SHP77 (cell line): Measurements from ENCODE around the gene TNFRSF1B.

ENCODE experiments used
- DNase-seq, 2 experiments: peaks; one replicate each; lab custom pipeline; 2025; lab: John Stamatoyannopoulos, UW

Gene TNFRSF1B

DNA sequence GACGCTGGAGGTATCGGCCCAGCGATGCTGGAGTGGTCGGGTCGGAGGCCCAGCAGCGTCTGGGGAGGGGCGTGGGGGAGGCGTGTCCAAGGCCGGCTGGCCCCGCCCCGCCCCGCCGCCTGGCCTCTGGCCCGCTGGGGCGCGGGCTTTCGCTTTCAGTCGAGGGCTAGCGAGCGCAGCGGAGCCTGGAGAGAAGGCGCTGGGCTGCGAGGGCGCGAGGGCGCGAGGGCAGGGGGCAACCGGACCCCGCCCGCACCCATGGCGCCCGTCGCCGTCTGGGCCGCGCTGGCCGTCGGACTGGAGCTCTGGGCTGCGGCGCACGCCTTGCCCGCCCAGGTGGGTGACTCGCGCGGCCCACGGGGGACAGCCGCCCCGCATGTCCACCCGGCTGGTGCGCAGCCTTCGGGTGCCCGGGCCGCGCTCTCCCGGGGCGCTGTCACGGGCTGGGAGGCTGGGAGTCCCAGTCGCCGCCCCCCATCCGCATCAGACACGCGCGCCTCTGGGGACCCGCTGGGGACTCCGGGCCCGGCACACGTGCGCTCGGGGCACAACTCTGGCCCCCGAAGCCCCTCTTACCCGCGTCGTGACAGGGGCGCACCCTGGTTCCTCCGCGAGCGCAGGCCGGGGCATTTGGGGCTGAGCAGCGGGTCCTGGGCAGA, at the start of gene TNFRSF1B:
TSS of gene TNFRSF1B (plus strand) at position 158 of the 659 bp plus-strand sequence. CDS start at position 259, 101 bp downstream.
- DNase-seq, result no peak

DNA sequence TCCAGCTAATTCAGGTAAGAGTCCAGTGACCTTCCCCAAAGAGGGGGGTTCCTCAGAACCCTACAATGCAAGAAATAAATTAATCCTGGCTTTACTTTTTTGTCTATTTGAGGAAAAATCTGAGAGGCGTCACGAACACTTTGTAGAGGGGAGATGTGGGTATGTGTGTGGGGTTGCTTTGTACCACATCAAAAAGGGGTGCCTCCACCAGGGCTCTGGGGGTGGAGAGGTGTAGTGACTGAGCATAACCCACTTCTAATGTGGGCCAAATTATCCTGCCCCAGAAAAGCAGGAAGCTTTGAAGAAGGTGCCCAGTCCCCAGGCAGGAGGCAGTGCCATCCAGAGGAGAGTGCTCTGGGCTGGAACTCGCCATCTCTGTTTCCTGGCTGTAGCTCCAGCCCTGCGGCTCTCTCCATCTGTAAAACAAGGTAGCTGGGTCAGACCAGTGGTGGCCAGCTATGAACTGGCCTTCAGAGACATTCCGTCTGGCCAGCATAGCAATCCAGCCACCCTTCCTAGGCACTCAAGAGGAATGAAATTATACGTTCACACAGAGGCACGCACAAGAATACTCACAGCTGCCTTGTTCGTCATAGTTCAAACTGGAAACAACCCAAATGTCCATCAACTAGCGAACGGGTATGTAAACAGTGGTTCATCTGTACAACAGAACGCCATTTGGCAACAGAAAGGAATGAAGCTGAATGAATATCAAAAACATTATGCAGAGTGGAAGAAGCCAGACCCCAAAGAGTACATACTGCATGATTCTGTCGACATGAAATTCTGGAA, 45.4 kb upstream of the TNFRSF1B start:
- DNase-seq, result no peak

DNA sequence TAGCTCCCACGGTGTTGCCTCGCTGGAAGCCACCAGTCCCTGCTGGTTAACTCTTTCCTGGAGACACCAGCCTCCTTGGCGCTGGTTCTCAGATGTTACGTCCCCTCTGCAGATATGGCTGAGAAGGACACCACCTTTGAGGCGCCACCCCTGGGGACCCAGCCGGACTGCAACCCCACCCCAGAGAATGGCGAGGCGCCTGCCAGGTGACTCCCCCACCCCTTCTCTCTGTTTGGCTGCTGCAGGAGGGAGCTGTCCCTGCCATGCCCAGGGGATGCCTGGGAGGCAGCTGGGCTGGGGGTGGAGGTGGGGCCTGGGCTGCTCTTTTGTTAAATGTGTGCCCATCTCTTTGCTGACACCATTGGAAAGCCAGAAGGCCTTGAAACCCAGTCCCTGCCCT, 43.6 kb upstream of the TNFRSF1B start:
- DNase-seq, result no peak

- DNase-seq, result peak; percentile 24 to 30
Observed at GRCh38 chr1:12124693-12125421, 41.9 kb upstream of the TNFRSF1B start.

DNA sequence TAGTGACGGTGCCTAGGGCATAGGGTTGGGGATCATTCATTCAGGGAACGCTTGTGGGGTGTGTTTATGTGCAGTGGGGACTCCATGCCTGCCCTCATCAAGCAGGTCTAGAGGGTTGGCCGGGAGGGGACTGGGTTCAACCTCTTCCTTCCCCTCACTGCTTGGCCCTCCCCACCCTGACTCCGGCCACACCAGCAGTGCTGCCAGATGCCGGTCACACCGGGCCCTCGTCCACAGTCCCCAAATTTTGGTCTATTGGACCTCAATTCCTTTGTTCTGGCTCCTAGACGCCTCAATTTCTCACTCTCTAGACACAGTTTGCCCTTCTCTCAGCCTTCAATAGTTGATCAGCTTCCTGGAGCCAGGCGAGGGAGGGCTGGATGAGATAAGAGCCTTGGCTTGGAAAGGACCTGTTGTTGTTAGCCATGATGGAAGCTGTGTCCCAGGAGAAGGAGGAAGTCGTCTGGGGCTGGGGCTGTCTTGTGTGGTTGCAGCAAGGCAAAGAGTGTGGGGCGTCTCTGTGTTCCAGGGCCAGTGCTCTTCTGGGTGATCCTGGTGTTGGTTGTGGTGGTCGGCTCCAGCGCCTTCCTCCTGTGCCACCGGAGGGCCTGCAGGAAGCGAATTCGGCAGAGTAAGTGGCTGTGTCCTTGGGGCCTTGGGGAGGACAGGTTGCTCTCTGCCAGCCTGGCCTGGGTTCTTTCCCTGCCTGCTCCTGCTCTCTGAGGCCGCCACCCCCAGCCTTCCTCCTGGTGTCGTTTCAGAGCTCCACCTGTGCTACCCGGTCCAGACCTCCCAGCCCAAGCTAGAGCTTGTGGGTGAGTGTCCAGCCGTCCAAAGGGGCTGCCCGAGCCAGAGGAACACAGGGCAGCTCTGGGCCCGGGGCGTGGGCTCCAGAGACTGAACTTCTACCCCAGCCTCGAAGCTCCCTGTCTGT, 41.1 kb upstream of the TNFRSF1B start:
- DNase-seq, result no peak

DNA sequence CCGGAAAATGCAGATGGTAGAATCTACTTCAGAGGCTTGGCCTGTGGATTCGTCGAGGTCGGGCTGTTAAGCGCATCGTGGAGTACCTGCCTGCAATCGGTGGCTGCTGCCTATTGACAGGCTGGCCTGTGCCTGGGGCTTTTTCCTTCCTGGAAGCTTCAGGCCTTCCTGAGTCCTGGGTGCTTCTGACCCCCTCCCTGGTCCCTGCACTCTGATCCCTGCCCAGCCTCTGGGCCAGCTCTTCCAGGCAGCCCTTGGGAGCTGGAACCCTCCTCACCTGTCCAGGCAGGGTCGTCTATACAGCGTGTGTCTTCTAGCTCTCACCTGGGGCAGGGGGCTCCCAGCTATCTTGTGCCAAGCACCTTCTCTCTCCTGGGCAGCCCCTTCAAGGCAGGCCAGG, 40.0 kb upstream of the TNFRSF1B start:
- DNase-seq, result no peak

DNA sequence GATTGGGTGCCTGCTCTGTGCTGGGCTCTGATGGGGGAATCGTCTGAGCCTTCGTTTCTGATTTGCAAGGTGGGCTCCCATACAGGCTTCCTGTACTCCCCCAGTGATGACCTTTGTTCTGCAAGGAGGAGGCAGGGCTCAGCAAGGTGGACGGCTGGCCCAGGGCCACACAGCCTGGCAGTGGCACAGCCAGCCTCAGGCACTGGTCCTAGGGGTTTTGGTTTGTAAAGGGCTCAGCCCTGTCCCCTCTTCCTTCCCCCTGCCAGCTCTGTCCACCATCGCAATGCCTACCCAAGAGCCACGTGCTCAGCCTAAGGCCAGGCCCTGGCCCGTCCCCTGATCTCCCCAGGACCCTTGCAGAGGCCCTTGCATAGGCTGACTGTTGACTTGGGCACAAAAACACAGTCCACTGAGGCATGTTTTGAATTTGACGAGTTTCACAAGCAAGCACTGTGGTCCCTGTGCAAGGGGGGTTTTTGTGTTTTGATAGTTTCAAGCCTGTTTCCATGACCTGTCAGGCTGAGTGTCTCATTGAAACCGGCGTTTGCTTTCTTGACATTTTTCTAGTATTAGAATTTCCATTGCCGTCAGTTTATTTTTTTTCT, 39.5 kb upstream of the TNFRSF1B start:
- no peak for DNase-seq

GRCh38 chr1:12128120-12128519, 38.7 kb upstream of the TNFRSF1B start:
- no peak for DNase-seq

DNA sequence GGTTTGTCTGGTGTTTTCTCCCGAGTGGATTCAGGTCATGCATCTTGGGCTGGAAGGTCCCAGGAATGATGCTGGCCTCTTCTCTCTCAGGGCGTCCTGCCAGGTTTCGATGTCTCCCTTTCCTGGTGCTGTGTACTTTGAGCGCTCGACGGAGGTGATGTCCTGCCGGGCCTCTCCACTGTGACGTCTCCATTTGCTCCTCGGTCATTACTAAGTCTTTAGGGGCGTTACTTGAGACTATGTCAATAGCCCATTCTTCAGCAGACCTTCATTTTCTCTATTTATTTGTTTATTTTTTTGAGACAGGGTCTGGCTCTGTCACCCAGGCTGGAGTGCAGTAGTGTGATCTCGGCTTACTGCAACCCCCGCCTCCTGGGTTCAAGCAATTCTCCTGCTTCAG, 37.2 kb upstream of the TNFRSF1B start:
- DNase-seq, result no peak

- no peak for DNase-seq
Observed at GRCh38 chr1:12130466-12131130, 36.2 kb upstream of the TNFRSF1B start.

DNA sequence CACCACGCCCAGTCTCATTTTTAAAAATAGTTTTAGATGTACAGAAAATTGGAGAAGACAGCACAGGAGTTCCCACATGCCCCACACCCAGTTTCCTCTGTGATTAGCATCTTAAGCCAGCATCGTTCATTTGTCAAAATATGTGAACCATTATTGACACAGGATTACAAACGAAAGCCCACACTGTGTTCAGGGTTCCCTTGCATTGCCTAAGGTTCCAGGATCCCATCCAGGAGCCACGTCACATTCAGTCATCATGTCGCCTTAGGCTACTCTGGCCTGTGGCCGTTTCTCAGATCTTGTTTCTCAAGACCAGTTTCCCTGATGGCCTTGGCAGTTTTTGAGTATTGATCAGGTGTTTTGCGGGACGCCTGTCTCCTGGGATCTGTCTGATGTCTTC, 34.7 kb upstream of the TNFRSF1B start:
- no peak for DNase-seq

DNA sequence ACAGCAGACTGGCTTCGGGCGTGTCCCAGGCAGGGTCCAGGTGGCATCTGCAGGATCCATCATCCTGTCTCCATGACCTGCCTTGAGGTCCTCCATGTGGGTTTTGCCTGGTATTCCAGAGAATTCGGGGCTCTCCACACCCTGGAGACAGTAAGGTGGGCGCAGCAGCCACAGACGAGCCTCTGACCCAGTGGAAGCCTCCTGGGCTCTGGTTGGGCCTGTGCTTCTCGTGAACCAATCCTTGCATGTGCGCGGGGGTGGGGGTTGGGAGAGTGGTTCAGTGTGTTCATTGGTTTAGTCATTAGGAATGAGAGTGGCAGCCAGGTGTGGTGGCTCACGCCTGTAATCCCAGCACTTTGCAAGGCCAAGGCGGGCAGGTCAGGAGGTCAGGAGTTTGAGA, 32.1 kb upstream of the TNFRSF1B start:
- no peak for DNase-seq

DNA sequence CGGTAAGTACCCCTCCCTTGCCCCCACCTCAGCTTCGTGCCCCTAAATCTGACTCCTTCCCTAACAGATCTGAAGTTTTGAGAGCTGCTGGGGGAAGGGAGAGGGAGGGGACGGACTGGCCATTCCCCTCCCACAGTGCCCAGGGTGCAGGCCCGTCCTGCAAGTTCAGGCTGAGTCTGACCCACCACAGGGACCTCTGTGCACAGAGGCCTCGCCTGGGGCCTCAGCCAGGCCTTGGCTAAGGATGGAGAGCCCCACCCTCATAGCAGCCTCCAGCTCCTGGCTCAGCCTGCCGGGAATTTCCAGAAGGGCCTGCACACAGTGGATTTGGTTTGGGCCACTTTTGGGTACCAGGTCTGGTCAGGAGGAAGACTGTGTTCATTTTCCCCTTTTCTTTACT, 31.2 kb upstream of the TNFRSF1B start:
- no peak for DNase-seq

- DNase-seq, result no peak
Observed at GRCh38 chr1:12136916-12137610, 29.7 kb upstream of the TNFRSF1B start.

DNA sequence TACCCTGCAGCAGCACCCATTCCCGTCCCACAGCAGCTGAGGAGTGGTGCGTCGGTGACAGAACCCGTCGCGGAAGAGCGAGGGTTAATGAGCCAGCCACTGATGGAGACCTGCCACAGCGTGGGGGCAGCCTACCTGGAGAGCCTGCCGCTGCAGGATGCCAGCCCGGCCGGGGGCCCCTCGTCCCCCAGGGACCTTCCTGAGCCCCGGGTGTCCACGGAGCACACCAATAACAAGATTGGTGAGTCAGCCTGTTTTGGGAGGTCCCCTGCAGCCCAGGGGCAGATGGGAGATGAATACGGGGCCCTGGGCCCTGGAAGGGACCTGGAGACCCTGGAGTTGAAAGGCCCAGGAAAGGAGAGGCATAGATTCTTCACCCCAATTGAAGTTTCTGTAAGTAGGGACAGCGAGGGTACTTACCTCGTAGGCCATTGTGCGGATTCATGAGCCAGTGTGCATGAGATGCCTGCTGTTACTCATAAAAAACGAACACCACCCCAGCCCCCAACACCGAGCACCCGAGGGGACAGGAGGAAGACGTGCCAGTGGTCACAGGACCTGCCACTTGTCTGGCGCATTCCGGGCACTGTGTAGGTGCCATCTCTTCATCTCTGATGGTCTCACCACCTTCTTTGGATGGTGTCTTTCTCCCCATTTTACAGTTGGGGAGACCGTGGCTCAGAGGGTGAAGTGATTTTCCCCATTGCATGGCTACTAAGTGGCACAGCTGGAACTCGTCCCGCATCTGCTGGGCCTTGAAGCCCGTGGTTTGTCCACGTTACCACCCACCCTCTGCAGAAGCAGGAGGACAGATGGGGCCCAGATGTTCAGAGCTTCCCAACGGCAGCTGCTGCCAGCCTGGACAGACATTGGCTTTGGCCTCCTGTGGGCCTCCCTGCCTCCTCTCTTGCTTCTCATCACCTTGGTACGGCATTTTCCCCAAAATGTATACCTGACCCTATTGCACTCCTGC, 28.3 kb upstream of the TNFRSF1B start:
- no peak for DNase-seq

- no peak for DNase-seq
Observed at GRCh38 chr1:12140016-12140415, 26.8 kb upstream of the TNFRSF1B start.

- no peak for DNase-seq
Observed at GRCh38 chr1:12140515-12141162, 26.2 kb upstream of the TNFRSF1B start.

- DNase-seq, result no peak
Observed at GRCh38 chr1:12141163-12141850, 25.5 kb upstream of the TNFRSF1B start.
